NCI-H69 (cell line): ENCODE data around the gene IDUA.
"Not testable (repeated sequence)": the region's sequence is repeated elsewhere in the genome, so short reads cannot be mapped to it uniquely, and the experiment has no call there.

Experiments
- DNase-seq: peaks from one replicate; lab custom pipeline; 2025; lab: John Stamatoyannopoulos, UW

Gene IDUA

DNA sequence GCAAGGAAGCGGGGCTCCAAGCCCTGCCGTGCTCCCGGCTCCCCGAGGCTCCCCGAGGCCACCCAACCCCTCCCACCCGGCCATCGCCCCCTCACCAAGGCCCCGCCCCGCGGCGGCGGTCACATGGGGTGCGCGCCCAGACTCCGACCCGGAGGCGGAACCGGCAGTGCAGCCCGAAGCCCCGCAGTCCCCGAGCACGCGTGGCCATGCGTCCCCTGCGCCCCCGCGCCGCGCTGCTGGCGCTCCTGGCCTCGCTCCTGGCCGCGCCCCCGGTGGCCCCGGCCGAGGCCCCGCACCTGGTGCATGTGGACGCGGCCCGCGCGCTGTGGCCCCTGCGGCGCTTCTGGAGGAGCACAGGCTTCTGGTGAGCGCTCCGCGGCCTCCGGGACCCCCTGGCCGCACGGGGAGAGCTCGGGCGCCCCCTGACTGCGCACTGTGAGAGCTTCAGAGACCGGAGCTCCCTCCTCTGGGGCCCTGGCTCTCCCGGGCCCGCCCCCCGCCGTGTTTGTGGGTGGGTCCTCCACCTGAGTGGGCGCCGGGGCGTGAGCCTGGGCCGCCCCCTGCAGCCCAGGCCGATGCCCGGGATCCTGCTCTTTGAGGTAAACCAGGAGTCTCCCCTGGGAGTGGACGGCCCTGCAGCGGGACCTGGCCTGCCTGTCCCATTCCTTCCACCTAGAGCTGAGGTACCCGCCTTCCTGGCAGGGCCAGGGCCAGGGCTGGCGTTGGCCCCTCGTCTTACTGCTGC, at the start of gene IDUA:
TSS of gene IDUA (plus strand) at position 166 of the 745 bp plus-strand sequence. CDS start at position 207, 41 bp downstream.
- DNase-seq, result peak; percentile 10

DNA sequence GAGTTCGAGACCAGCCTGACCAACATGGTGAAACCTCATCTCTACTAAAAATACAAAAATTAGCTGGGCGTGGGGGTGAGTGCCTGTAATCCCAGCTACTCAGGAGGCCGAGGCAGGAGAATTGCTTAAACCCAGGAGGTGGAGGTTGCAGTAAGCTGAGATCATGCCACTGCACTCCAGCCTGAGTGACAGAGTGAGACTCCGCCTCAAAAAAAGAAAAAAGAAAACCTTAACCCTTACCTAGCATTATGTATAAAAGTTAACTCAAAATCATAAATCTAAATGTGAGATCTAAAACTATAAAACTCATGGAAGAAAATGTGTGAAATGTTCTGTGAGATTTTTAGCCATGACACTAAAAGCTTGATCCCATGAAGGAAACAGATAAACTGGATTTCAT, 47.3 kb upstream of the IDUA start:
- not testable (repeated sequence) for DNase-seq

DNA sequence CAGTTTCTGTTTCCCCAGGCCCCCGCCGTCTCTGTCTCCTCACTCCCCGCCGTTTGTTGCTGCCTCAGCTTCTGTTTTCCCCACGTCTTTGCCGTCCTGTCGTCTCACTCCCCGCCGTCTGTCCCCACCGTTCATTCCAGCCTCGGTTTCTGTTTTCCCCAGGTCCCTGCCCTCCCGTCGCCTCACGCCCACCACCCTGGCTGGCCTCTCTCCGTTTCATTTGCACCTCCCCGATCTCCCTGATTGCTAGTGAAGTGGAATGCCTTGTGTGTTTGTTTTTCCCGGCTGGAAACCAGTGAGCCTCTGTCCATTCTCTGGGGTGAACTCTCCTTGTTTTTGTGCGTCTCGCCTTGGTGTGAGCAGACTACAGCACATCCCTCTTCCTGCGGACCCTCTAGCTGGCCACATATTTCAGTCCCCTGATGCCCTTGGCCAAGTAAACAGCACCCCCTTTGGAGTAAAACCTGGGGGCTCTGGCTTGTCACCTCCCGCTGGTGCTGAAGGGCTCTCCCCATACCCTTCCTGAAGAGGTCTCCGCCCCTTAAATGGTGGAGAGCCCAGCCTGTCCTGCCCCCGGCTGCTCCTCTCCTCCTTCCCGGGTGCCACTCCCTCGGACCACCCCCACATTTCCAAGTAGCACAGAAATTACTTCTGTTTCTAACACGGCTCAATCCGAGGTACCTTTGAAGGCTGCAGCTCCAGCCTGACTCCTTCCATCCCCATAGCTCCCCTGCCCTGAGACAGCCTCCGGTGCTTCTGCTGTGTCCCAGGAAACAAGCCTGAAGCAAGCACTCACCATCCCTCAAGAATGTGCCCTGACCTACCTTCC, 41.4 kb upstream of the IDUA start:
- peak; percentile 23 for DNase-seq

DNA sequence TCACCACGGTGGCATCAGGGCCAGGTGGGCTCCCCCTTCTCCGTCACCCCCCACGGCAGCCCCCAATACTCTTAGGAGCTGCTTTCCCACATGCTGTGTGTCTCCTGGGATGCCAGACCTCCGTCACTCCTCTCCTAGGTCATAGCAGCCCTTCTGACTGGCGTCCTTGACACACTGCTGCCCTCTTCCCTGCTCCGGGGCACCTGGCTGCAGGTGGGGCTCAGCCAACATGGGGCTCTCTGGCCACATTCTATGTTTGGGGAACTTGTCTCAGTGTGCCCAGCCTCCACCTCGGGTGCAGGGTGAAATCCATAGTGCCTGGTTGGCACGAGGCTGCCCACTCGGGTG, 40.8 kb upstream of the IDUA start:
- no peak for DNase-seq

- no peak for DNase-seq
These were observed 40.0 kb upstream of the IDUA start for GRCh38 chr4:946517-947471.

DNA sequence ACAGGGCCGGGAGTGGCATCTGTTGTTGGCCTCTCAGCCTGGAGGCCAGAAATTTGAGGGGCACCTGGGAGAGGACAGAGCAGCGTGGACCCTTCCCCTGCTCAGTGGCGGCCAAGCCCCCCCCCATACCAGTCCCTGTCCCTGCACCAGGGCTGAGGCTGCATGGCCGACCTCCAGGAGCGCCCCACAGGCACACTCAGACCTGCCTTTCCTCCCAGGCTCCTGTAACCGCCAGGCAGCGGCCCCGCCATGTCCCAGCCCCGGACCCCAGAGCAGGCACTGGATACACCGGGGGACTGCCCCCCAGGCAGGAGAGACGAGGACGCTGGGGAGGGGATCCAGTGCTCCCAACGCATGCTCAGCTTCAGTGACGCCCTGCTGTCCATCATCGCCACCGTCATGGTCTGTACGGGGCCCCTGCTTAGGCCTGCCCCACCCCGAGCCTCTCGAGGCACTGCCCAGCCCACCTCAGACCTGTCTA, 39.3 kb upstream of the IDUA start:
- DNase-seq, result no peak

DNA sequence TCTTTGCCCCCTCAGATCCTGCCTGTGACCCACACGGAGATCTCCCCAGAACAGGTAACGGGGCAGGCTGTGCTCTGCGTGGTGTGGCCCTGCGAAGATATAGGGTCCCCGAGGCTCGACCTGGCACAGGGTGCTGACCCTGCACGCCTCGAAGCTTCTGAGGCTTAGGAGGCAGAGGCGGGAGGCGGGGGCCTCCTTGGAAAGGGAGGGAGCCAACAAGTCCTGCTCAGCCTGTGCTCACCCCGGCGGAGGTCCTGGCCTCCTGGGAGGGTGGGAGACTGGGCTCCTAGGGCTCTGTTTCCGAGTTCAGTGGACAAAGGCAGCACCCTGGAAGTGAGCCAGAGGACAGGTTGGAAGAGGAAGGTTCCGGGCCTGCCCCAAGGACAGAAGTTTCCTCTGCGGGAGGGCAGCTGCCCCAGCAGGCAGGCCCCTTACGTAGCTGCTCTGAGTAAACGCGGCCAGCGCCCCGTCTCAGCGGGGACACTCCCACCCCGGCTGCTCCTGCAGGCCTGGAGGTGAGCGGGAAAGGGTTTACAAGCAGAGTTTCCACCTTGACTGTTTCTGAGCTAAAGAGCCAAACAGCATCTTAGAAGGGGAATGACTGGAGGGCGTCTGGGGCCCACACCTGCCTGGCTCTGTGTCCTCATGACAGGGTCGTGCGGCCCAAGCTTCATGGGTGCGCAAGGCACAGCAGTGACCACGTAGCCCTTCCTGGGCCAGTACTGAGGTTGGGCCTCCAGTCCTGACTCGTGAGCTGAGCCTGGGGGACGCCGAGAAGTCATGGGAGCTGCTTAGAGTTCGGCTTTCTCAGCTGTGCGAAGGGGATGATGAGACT, 38.5 kb upstream of the IDUA start:
- no peak for DNase-seq

GRCh38 chr4:948936-949300, 37.9 kb upstream of the IDUA start:
- DNase-seq, result no peak

- DNase-seq, result no peak
These were observed 37.2 kb upstream of the IDUA start for GRCh38 chr4:949656-950055.

DNA sequence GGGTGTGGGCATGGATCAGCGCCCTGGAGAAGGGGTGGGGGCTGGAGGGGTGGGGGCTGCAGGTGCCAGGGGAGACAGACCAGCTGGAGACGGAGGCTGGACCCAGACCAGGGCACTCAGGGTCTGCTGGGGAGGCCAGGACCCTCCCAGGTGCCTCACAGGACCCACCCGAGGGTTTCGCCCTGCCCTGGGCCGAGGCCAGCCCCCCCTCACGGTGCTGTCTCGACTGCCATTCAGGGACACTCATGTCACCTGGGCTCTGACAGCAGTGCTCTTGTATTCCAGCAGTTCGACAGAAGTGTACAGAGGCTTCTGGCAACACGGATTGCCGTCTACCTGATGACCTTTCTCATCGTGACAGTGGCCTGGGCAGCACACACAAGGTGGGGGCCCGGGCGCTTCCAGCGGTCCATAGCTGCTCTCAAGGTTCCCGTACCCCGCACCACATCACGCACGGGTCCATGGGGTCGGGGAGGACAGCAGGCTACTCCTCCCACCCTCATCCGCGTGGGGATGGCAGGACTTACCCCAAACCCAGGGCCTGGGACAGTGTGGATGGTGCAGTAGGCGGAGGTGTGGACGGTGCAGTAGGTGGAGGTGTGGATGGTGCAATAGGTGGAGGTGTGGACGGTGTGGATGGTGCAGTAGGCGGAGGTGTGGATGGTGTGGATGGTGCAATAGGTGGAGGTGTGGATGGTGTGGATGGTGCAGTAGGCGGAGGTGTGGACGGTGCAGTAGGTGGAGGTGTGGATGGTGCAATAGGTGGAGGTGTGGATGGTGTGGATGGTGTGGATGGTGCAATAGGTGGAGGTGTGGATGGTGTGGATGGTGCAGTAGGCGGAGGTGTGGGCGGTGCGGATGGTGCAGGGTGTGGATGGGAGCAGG, 36.5 kb upstream of the IDUA start:
- no peak for DNase-seq

DNA sequence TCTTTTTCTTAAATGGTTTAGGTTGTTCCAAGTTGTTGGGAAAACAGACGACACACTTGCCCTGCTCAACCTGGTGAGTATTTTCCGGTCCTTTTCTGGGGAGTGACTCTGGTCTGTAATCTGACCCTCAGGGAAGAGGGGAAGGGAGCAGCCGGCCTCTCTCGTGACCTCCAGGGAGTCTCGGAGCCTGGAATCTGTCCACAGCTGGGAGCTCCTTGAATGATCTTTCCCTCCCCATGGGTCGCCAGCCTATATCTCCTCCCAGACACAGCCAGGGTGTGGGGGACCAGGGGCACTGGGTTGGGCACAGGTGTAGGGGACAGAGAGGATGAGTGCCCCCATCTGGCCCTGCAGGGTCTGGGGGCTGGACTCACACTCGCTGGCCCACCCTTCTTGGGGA, 35.7 kb upstream of the IDUA start:
- DNase-seq, result no peak

DNA sequence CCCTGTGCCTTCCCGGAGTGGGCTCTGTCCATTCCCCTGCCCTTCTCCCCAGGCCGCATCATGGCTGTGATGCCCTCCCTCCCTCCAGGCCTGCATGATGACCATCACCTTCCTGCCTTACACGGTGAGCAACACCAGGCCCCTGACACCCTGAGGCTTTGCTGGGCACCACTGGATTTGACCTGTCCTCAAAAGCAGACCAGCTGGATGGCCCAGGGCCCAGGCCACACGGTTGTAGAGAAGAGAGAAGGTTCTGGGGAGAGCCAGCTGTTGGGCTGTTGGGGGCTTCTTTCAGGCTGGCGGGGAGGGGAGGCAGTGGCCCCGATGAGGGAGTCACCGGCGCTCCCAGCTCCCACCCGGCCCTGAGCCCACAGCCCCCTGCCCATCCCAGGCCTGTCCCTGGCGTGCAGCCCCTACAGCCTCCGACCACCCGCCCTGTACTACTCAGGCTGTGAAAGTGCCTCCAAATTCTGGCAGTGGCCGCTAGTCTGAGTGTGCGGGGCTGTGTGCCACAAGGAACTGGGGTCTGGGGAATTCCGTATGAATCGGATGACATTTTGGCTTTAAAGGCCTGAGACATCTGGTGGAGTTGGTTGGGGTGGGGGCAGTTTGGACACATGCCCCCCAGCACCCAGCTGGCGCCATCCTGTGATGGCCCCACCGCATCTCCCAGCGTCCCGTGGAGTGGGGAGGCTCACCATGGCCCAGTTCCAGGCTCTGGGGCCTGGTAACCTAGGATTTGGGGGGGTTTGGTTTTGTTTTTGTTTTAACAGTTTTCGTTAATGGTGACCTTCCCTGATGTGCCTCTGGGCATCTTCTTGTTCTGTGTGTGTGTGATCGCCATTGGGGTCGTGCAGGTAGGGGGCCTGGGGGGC, 35.0 kb upstream of the IDUA start:
- no peak for DNase-seq

- no peak for DNase-seq
These were observed 33.8 kb upstream of the IDUA start for GRCh38 chr4:952881-953573.

- no peak for DNase-seq
These were observed 33.3 kb upstream of the IDUA start for GRCh38 chr4:953574-953915.

DNA sequence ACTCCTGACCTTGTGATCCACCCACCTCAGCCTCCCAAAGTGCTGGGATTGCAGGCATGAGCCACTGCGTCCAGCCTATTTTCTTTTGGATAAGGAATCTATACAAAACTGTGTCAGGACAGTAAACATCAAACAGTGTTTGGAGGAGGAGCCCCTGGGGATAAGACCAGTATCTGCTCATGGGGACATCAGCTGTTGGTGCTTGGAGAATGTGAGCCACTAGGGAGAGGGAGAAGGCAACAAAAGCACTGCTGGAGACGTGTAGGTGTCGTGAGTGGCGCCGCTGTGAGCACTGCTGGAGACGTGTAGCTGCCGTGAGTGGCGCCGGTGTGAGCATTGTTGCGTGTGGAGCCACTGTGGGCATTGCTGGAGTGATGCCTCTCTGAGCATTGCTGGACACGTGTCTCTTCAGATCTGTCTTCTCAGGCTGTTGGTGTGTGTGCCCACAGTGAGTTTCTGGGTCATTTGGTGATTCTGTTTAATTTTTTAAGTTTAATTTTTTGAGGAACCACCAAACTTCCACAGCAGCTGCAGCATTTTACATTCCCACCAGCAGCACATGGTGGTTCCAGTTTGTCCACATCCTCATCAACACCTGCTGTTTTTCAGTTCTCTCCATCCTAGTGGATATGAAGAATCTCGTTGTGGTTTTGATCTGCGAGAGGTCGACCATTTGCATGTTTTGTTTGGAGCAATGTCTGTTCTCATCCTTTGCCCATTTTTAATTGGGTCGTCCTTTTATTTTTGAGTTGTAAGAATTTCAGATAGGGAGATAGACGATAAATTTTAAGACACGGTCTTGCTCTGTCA, 32.4 kb upstream of the IDUA start:
- no peak for DNase-seq

DNA sequence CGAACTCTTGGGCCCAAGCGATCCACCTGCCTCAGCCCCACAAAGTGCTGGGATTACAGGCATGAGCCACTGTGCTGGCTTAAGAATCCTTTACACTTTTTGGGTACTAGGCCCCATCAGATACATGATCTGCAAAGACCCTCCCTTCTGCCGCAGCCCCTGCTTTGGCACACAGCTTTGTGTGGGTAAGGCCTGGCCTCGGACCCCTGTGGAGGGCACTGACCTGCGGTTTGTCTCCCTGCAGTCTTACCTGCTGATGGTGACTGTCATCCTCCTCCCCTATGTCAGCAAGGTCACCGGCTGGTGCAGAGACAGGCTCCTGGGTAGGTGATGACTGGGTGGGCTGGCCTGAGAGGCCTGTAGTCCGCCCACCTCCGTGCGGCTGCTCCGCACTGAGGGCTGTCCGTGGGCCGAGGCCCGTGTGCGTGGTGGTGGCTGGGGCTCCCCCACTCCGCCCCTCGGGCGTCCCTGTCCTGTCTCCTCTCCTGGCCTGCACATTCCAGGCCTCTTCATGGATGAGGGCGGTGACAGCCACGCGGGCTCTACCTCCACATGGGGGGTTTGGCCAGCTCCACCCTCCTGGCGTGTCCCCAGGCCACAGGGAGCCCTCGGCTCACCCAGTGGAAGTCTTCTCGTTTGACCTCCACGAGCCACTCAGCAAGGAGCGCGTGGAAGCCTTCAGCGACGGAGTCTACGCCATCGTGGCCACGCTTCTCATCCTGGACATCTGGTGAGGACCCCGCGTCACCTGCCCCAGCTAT, 31.5 kb upstream of the IDUA start:
- DNase-seq, result no peak

DNA sequence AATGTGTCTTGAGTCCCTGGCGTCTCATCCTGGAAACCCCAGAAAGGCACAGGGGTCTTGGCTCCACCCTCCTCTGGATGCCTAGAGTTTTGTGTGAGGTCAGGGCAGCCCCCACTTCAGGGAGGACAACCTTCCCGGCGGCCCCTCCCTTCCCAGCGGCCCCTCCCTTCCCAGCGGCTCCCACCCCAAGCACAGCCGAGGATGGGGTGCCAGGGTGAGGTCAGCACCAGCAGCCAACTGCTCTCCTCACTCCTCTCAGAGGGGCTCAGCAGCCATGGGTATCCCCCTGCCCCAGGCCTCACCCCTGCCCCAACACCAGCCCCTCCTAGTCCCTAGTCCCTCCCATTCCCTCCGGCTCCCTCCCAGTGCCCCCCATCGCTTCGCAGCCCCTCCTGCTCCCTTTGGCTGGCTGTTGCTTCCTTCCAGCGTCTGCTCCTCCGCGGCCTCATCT, 30.9 kb upstream of the IDUA start:
- DNase-seq, result no peak
